HG02970 (cell line): Measurements from ENCODE around the gene RGSL1.

Experiments used
- ATAC-seq: cut with Tn5 transposase; IDR thresholded peaks from one replicate; pipeline ENCODE4 v1.9.1; 2021; ENCODE audit warnings: mild to moderate bottlenecking, moderate library complexity, moderate number of reproducible peaks; ENCODE audit not compliant: unreplicated experiment, low FRiP score

Gene RGSL1

GRCh38 chr1:182608845-182609610, 159.1 kb downstream of the RGSL1 start:
- ATAC-seq = no peak
